IMR-90 (cell line): Measurements from ENCODE around the gene ESF1. TPM values are rescaled to one million over a fixed set of nuclear protein-coding genes. Genes with fewer than 3 reads are reported as not detected.

Experiments
- ATAC-seq: fragments of 200-7000 bp; cut with Tn5 transposase; 2 replicates; pipeline ENCODE4 v1.9.1; 2020; ENCODE audit warnings: low read depth, mild to moderate bottlenecking, moderate library complexity
- BruUV-seq: library from RNA; stranded (reverse); fragments of 400-500 nt; replicated peaks from 2 replicates; lab custom pipeline; 2021; lab: Mats Ljungman, UMichigan
- CTCF ChIA-PET: fragments of 300-600 bp; formaldehyde crosslinking; extraction: SDS; loops from one replicate; lab custom pipeline; 2021; ENCODE audit warnings: antibody characterized with exemption; lab: Yijun Ruan, JAX
- POLR2A ChIA-PET: fragments of 300-600 bp; sonication (Branson Sonifier 250); formaldehyde crosslinking; loops from one replicate; lab custom pipeline; 2022; ENCODE audit warnings: antibody characterized with exemption; ENCODE audit not compliant: unreplicated experiment; lab: Charles Lee
- DNase-seq: peaks from one replicate; pipeline ENCODE4 v3.0.0; 2013
- H2AFZ ChIP-seq: replicated peaks from 2 replicates; pipeline ENCODE3; 2013; ENCODE audit warnings: low read length, mild to moderate bottlenecking; ENCODE audit not compliant: poor library complexity
- H2AK5ac ChIP-seq: 2 replicates; pipeline ENCODE4 v1.6.1; 2013; ENCODE audit warnings: low read depth, low read length, inconsistent platforms
- H2AK9ac ChIP-seq: replicated peaks from 2 replicates; pipeline ENCODE3; 2013; ENCODE audit warnings: mild to moderate bottlenecking, low read depth, low read length, moderate library complexity; ENCODE audit not compliant: poor library complexity
- H2BK120ac ChIP-seq: 2 replicates; pipeline ENCODE4 v1.6.1; 2013; ENCODE audit warnings: low read depth, low read length, inconsistent platforms
- H2BK15ac ChIP-seq: 3 replicates; pipeline ENCODE4 v1.6.1; 2013; ENCODE audit warnings: low read depth, low read length, inconsistent platforms
- H2BK20ac ChIP-seq: 2 replicates; pipeline ENCODE4 v1.6.1; 2013; ENCODE audit warnings: low read depth, mild to moderate bottlenecking, inconsistent platforms, low read length, moderate library complexity
- H2BK5ac ChIP-seq: 2 replicates; pipeline ENCODE4 v1.6.1; 2013; ENCODE audit warnings: mild to moderate bottlenecking, low read depth, low read length, inconsistent platforms; ENCODE audit not compliant: poor library complexity, severe bottlenecking
- H3K14ac ChIP-seq: replicated peaks from 2 replicates; pipeline ENCODE4 v1.6.1; 2013; ENCODE audit warnings: low read depth, low read length, inconsistent platforms
- H3K18ac ChIP-seq: 2 replicates; pipeline ENCODE4 v1.6.1; 2013; ENCODE audit warnings: low read depth, low read length, control low read depth
- H3K23ac ChIP-seq: 2 replicates; pipeline ENCODE4 v1.6.1; 2013; ENCODE audit warnings: low read depth, low read length, inconsistent platforms
- H3K27ac ChIP-seq: 2 replicates; pipeline ENCODE4 v1.5.1; 2013; ENCODE audit warnings: mild to moderate bottlenecking, control low read depth, low read length; ENCODE audit not compliant: insufficient read depth
- H3K27me3 ChIP-seq: 2 replicates; pipeline ENCODE4 v1.6.1; 2013; ENCODE audit warnings: low read length; ENCODE audit not compliant: control insufficient read depth, insufficient read depth
- H3K36me3 ChIP-seq: 2 replicates; pipeline ENCODE4 v1.6.1; 2013; ENCODE audit warnings: low read length, mixed read lengths; ENCODE audit not compliant: control insufficient read depth, insufficient read depth
- H3K4ac ChIP-seq: 2 replicates; pipeline ENCODE4 v1.6.1; 2013; ENCODE audit warnings: low read depth, low read length, inconsistent platforms
- H3K4me1 ChIP-seq: 2 replicates; pipeline ENCODE4 v1.6.1; 2013; ENCODE audit warnings: low read length, mixed read lengths; ENCODE audit not compliant: control insufficient read depth, insufficient read depth
- H3K4me2 ChIP-seq: 2 replicates; pipeline ENCODE4 v1.6.1; 2013; ENCODE audit warnings: low read depth, mild to moderate bottlenecking, control low read depth, low read length, moderate library complexity
- H3K4me3 ChIP-seq: 2 replicates; pipeline ENCODE4 v1.5.1; 2013; ENCODE audit warnings: low read depth, mild to moderate bottlenecking, control low read depth, low read length, moderate library complexity; ENCODE audit not compliant: insufficient read depth
- H3K56ac ChIP-seq: 2 replicates; pipeline ENCODE4 v1.6.1; 2013; ENCODE audit warnings: low read length, inconsistent platforms; ENCODE audit not compliant: insufficient read depth; ENCODE audit errors: extremely low read depth
- H3K79me1 ChIP-seq, 2 experiments: 2 replicates each; pipeline ENCODE4 v1.6.1; 2013; ENCODE audit warnings: low read length in 2 of 2, inconsistent platforms in 1 of 2, low read depth in 1 of 2
- H3K9ac ChIP-seq: 2 replicates; pipeline ENCODE4 v1.6.1; 2013; ENCODE audit warnings: low read depth, low read length, control low read depth
- H3K9me1 ChIP-seq: 2 replicates; pipeline ENCODE4 v1.6.1; 2013; ENCODE audit warnings: low read length, inconsistent platforms; ENCODE audit not compliant: insufficient read depth
- H3K9me3 ChIP-seq: 2 replicates; pipeline ENCODE4 v1.6.1; 2013; ENCODE audit warnings: low read length; ENCODE audit not compliant: control insufficient read depth, insufficient read depth
- H4K20me1 ChIP-seq: 2 replicates; pipeline ENCODE4 v1.6.1; 2013; ENCODE audit warnings: low read length, inconsistent platforms; ENCODE audit not compliant: insufficient read depth
- H4K5ac ChIP-seq: 2 replicates; pipeline ENCODE4 v1.6.1; 2013; ENCODE audit warnings: mild to moderate bottlenecking, low read depth, low read length, control low read depth
- H4K8ac ChIP-seq, 2 experiments: 2 replicates each; pipeline ENCODE4 v1.6.1; 2013; ENCODE audit warnings: low read depth in 2 of 2, low read length in 2 of 2, control low read depth in 1 of 2, inconsistent platforms in 1 of 2
- H4K91ac ChIP-seq: 2 replicates; pipeline ENCODE4 v1.6.1; 2013; ENCODE audit warnings: low read depth, low read length, inconsistent platforms; ENCODE audit not compliant: insufficient read depth
- MAZ ChIP-seq: IDR thresholded peaks from 2 replicates; pipeline ENCODE4 v1.6.1; 2012; ENCODE audit warnings: low read depth, mild to moderate bottlenecking, low read length, improper control_type of control experiment, moderate library complexity, borderline replicate concordance
- NFE2L2 ChIP-seq: fragments of 150-350 bp; IDR thresholded peaks from 2 replicates; pipeline ENCODE4 v1.6.1; 2016; ENCODE audit warnings: low read depth, mild to moderate bottlenecking, low read length
- USF2 ChIP-seq: fragments of 150-350 bp; IDR thresholded peaks from 2 replicates; pipeline ENCODE4 v1.6.1; 2017; ENCODE audit warnings: mild to moderate bottlenecking, antibody characterized with exemption, low read length, low read depth
- WGBS, 2 experiments: methylation state at CpG; one replicate each; pipeline versions ENCODE4 v1.1.5 to v1.1.7; 2013; ENCODE audit warnings: missing lambda C conversion rate in 2 of 2; ENCODE audit not compliant: insufficient read length in 1 of 2; ENCODE audit errors: extremely low coverage in 2 of 2; 5-methylcytosine and 5-hydroxymethylcytosine counted together
- dilution Hi-C: fragments of 300-500 bp; cut with HindIII; formaldehyde crosslinking; loops from one replicate; pipeline ENCODE4 v1.14.3; 2018; ENCODE audit warnings: low sequenced_read_pairs; ENCODE audit not compliant: unreplicated experiment
- in situ Hi-C: fragments of 300-500 bp; cut with MboI; formaldehyde crosslinking; loops from 3 replicates; pipeline ENCODE4 v1.14.3; 2019; ENCODE audit warnings: low sequenced_read_pairs, inconsistent platforms, mixed read lengths
- intact Hi-C: fragments of 100-400 bp; cut with micrococcal nuclease; formaldehyde crosslinking; loops from 2 replicates; pipeline ENCODE4 v1.10.0; 2022
- polyA plus RNA-seq, 3 experiments: library from polyadenylated mRNA; depleted of rRNA; stranded (reverse); fragments of >200 nt; gene quantifications; 2 replicates each; pipeline ENCODE4 v1.2.3, GENCODE V29; 2012; ENCODE audit warnings: low replicate concordance in 1 of 3
- total RNA-seq: library from RNA; depleted of rRNA; stranded (reverse); fragments of >200 nt; gene quantifications from 2 replicates; pipeline ENCODE4 v1.2.3, GENCODE V29; 2012

Gene ESF1
- total and polyA plus RNA-seq, 2 of the 4 experiments (the other 2 are of a cell fraction): 2.6 to 2.7 TPM

- Histone ChIP-seq H3K14ac (no peak overlapping the region), H2BK120ac (no peak overlapping the region), H2BK20ac (no peak overlapping the region), H3K18ac (no peak overlapping the region), H3K23ac (no peak overlapping the region), H3K27ac (no peak overlapping the region), H3K9ac (no peak overlapping the region), H3K4me1 (no peaks in the 10 kb centered on the region), H2AK9ac (no peak overlapping the region), H3K27me3 (no peaks in the 10 kb centered on the region), H3K79me1 (no peaks in the 10 kb centered on the region), H2BK5ac (no peak overlapping the region), H3K4ac (no peak overlapping the region), H4K5ac (no peak overlapping the region), H2BK15ac (no peak overlapping the region), H4K20me1 (no peaks in the 10 kb centered on the region), H4K8ac (no peak overlapping the region), H3K36me3 (peaks cover 28% of the 10 kb centered on the region), H3K4me2 (no peak overlapping the region), H2AK5ac (no peak overlapping the region), H3K9me3 (peaks cover 2% of the 10 kb centered on the region), H4K91ac (no peak overlapping the region), H2AFZ (no peak overlapping the region), H3K9me1 (no peaks in the 10 kb centered on the region; the same call in 1 of the 2 replicates), H3K4me3 (no peak overlapping the region), H3K56ac (no peak overlapping the region)
- TF ChIP-seq NFE2L2 (no peak), MAZ (no peak), USF2 (no peak)
- CTCF ChIA-PET: no interaction called here
- DNase-seq (no peak), ATAC-seq (no peak)
- in situ Hi-C loops (loop anchor here (5.0 to 25.0 kb wide), 2 partner anchors 308 to 653 kb away; no protein-coding TSS in a partner anchor), intact Hi-C loops (loop anchor here (2.0 to 10.0 kb wide), 3 partner anchors 223 to 799 kb away; no protein-coding TSS in a partner anchor), dilution Hi-C loops (no loop called here)
- BruUV-seq: no TSS peak
- WGBS, 2 experiments: 80% methylated on average over 1 of the region's 5 CpGs; no CpG with 5 or more reads in 1 of the 2 experiments
- POLR2A ChIA-PET: no interaction called here
Observed at GRCh38 chr20:13770141-13770540, 14.6 kb downstream of the ESF1 start.
